ENCODE results near the gene C2orf74. TPM values are rescaled to one million over a fixed set of nuclear protein-coding genes. Genes with fewer than 3 reads are reported as not detected.
"Not testable (repeated sequence)": the region's sequence is repeated elsewhere in the genome, so short reads cannot be mapped to it uniquely, and the experiment has no call there.

The C2orf74 gene
- total and polyA plus RNA-seq, 8 donors, result 2.7 to 21.4 (median 9.5) TPM

GRCh38 chr2:61183795-61184194 lies 21.8 kb downstream of the C2orf74 start:
- Histone ChIP-seq H3K4me3 (no peak overlapping the region), H3K4me1 (peaks cover 17 to 24% (median 20%) of the 10 kb centered on the region in 3 donors), H3K9me3 (no peaks in the 10 kb centered on the region), H3K36me3 (peaks cover 5 to 64% (median 41%) of the 10 kb centered on the region in 3 donors), H3K27me3 (no peaks in the 10 kb centered on the region), H3K27ac (no peak overlapping the region)
- no peak for DNase-seq
- no peak for TF ChIP-seq CTCF (IDR thresholded peaks at IDR 0.05)
- no peak for ATAC-seq
- no peak for FAIRE-seq
- 96 to 97% methylated on average over 3 of the region's 3 CpGs for WGBS, 2 donors
- intact Hi-C loops (cut with DNase I), result no loop called here

GRCh38 chr2:61184263-61184662 lies 22.3 kb downstream of the C2orf74 start:
- intact Hi-C loops (cut with DNase I), result no loop called here
- WGBS, 2 donors, result 88 to 89% methylated on average over 3 of the region's 3 CpGs

GRCh38 chr2:61185231-61185728 lies 23.3 kb downstream of the C2orf74 start:
- intact Hi-C loops (cut with DNase I), result no loop called here
- no peak for TF ChIP-seq CTCF (IDR thresholded peaks at IDR 0.05)
- no peak for FAIRE-seq
- Histone ChIP-seq H3K9me3 (no peaks in the 10 kb centered on the region), H3K36me3 (peaks cover 5 to 68% (median 43%) of the 10 kb centered on the region in 3 donors), H3K4me1 (peaks cover 6 to 12% (median 7%) of the 10 kb centered on the region in 3 donors), H3K27me3 (no peaks in the 10 kb centered on the region), H3K27ac (no peak overlapping the region), H3K4me3 (no peak overlapping the region)
- ATAC-seq, result no peak
- DNase-seq, result no peak

More at GRCh38 chr2:61184263-61184662, 22.3 kb downstream of the C2orf74 start:
- ATAC-seq (no peak), DNase-seq (no peak), FAIRE-seq (no peak)
- peaks cover 13 to 21% (median 15%) of the 10 kb centered on the region in 3 donors for H3K4me1 ChIP-seq
- H3K27me3 ChIP-seq, result no peaks in the 10 kb centered on the region
- H3K27ac ChIP-seq, result no peak overlapping the region
- peaks cover 5 to 64% (median 41%) of the 10 kb centered on the region in 3 donors for H3K36me3 ChIP-seq
- H3K9me3 ChIP-seq, result no peaks in the 10 kb centered on the region
- no peak for TF ChIP-seq CTCF (IDR thresholded peaks at IDR 0.05)
- no peak overlapping the region for H3K4me3 ChIP-seq

- no peak for DNase-seq
- Histone ChIP-seq H3K4me1 (no peaks in the 10 kb centered on the region), H3K36me3 (peaks cover 5 to 65% (median 45%) of the 10 kb centered on the region in 3 donors), H3K9me3 (no peaks in the 10 kb centered on the region), H3K27ac (no peak overlapping the region), H3K4me3 (no peak overlapping the region), H3K27me3 (no peaks in the 10 kb centered on the region)
- intact Hi-C loops (cut with DNase I), result no loop called here
- ATAC-seq, result no peak
- FAIRE-seq, result no peak
- 64 to 67% methylated on average over 4 of the region's 4 CpGs for WGBS, 2 donors
- TF ChIP-seq CTCF (IDR thresholded peaks at IDR 0.05), result no peak
Observed at GRCh38 chr2:61187085-61187484, 25.1 kb downstream of the C2orf74 start.

GRCh38 chr2:61193670-61194561 lies 31.9 kb downstream of the C2orf74 start:
- no peak for TF ChIP-seq CTCF (IDR thresholded peaks at IDR 0.05)
- Histone ChIP-seq H3K4me3 (no peak overlapping the region), H3K27ac (no peak overlapping the region), H3K36me3 (peaks cover 0 to 13% (median 4%) of the 10 kb centered on the region in 3 donors), H3K27me3 (no peaks in the 10 kb centered on the region), H3K9me3 (no peaks in the 10 kb centered on the region), H3K4me1 (no peaks in the 10 kb centered on the region)
- ATAC-seq (peak in 2 of 4 donors; percentile 19 to 31), FAIRE-seq (no peak), DNase-seq (no peak)
- intact Hi-C loops (cut with DNase I), result no loop called here
- 73 to 74% methylated on average over 4 of the region's 4 CpGs for WGBS, 2 donors

GRCh38 chr2:61194646-61195045 lies 32.7 kb downstream of the C2orf74 start:
- H3K36me3 ChIP-seq, result peaks cover 0 to 13% (median 4%) of the 10 kb centered on the region in 3 donors
- intact Hi-C loops (cut with DNase I), result not testable (repeated sequence)

More at GRCh38 chr2:61194646-61195045, 32.7 kb downstream of the C2orf74 start:
- not testable (repeated sequence) for H3K27ac ChIP-seq, DNase-seq, H3K27me3 ChIP-seq, ATAC-seq, H3K4me1 ChIP-seq, FAIRE-seq, H3K9me3 ChIP-seq, H3K4me3 ChIP-seq
- WGBS, 2 donors, result 95 to 96% methylated on average over 15 of the region's 15 CpGs

All from pancreas (tissue), 10 donors.